Stimulated activated CD4-positive, alpha-beta T cell treated with anti-CD3 and anti-CD28 coated beads, Interleukin-1b, Interleukin-23, amount 100 ng/mL, for 24 hours (primary cell): ENCODE measurements around the gene MYLK2.
"Not testable (repeated sequence)": the region's sequence is repeated elsewhere in the genome, so short reads cannot be mapped to it uniquely, and the experiment has no call there.

Experiments
- DNase-seq, 4 experiments: peaks; one replicate each; pipeline ENCODE4 v3.0.0-alpha.2; 2020; ENCODE audit warnings: low read depth in 4 of 4, low spot score in 1 of 4

Gene MYLK2

DNA sequence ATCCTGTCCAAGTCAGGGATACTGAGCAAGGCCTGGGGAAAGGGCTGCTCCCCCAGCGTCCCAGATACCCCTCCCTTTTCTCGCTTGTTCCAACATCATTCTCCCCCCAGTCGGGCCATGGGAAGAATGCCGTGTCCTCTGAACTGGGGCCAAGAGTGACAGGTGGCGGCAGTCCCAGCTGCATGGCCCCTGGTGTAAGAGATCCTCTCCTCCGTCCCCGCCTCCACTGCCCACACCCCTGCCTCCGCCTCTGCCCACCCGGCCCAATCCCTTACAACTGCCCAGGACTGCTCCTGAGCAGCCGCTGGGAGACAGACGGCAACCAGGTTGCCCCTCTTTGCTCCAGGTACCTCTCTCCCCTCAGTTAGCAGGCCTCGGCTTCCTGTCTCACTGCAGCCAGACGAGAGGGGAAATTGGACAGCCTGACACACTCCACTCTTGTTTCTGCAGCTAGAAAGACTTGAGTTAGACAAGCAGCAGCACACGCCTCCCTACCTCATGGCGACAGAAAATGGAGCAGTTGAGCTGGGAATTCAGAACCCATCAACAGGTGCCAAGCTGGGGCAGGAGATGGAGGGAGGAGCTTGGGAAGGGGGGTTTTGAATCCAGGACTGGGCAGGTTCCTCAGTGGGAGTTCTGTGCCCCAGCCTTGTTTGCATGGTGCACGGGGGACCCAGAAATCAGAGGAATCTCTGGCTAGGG, at the start of gene MYLK2:
MYLK2 (plus strand) TSS at position 274 of the 702 bp plus-strand sequence; CDS start at position 499, 225 bp downstream.
- no peak for DNase-seq

- no peak for DNase-seq
Measured at GRCh38 chr20:31769681-31770080, 49.5 kb upstream of the MYLK2 start.

GRCh38 chr20:31770243-31770642, 48.9 kb upstream of the MYLK2 start:
- no peak for DNase-seq

GRCh38 chr20:31774408-31774807, 44.7 kb upstream of the MYLK2 start:
- DNase-seq = no peak

DNA sequence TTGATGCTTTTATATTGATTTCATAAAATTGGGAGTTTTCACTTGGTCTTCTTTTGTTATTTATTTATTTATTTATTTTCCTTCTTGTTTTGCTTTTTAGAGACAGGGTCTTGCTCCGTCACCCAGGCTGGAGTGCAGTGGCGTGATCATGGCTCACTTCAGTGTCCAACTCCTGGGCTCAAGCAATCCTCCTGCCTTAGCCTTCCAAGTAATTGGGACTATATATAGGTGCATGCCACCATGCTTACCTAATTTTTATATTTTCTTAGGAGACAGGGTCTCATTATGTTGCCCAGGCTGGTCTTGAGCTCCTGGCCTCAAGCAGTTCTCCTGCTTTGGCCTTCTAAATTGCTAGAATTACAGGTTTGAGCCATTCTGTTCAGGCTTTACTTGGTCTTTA, 38.3 kb upstream of the MYLK2 start:
- DNase-seq = no peak

GRCh38 chr20:31781945-31782344, 37.2 kb upstream of the MYLK2 start:
- no peak for DNase-seq

- DNase-seq = no peak
Measured at GRCh38 chr20:31784354-31785044, 34.7 kb upstream of the MYLK2 start.

DNA sequence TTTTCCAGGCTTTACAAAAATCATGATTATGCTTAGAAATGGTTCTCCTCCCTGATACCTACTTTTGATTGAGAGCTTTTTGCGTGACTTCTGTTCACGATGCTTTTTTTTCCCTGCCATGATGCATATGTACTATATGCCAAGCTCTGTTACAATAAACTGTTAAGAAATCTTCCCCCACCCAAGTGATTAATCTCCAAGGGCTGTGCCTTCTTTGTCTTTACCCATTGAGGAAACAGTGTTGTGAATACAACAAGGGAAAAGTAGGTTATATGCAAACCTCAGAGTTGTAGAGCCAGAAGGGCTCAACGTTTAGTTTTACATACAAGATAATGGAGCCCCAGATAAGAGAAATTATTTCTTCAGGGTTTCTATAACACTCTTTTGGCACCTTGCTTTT, 34.1 kb upstream of the MYLK2 start:
- DNase-seq = no peak

DNA sequence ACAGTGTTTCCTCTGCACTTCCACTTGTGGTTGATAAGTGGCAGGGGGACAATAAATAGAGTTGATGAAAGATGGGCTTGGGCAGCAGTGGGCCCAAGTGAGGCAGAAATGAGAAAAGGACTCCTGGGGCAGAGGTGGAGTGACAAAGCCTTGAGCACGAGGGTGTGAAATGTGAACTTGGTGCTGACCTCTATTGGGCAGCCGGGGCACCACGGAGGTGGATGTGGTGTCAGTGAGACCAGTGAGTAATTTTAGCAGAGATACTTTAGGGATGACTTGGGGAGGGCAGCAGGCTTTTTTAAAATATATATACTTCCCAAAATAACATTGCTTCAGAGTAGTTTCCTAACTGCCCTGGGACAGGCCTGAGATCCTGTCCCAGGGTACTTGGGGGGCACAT, 30.6 kb upstream of the MYLK2 start:
- DNase-seq = no peak

- DNase-seq = no peak
Measured at GRCh38 chr20:31790401-31790800, 28.8 kb upstream of the MYLK2 start.

DNA sequence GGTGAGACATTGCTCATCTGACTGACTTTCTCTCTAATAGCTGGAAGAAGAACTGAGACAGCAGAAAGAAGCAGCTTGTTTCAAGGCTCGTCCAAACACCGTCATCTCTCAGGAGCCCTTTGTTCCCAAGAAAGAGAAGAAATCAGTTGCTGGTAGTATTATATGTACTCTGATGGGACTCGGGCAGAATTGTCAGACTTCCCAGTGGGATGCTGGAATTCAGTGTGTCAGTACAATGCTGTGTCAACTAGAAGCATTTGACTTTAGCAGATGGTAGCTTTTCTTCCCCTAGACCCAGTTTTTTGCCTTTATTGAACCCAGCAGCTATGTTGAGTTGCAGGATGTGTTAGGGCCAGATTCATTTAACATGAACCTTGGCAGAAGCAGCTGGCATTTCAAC, 21.8 kb upstream of the MYLK2 start:
- no peak for DNase-seq

DNA sequence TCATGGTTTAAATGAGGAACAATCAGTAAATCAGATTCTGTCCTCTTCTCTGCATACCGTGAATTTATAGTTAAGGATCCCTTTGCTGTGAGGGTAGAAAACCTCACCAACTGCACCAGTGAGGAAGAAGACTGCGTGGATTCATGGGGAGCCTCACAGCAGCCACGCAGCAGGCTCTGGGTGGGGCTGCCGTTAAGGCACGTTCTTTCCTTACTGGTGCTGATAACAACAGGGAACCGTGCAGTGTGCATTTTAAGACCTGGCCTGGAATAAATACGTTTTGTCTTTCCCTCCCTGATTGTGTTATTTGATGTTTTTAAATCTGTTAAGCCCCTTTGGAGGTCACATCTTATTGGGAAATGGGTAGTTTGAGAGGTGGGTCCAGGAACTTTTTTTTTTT, 17.6 kb upstream of the MYLK2 start:
- no peak for DNase-seq

- DNase-seq = no peak
Measured at GRCh38 chr20:31803552-31804291, 15.4 kb upstream of the MYLK2 start.

DNA sequence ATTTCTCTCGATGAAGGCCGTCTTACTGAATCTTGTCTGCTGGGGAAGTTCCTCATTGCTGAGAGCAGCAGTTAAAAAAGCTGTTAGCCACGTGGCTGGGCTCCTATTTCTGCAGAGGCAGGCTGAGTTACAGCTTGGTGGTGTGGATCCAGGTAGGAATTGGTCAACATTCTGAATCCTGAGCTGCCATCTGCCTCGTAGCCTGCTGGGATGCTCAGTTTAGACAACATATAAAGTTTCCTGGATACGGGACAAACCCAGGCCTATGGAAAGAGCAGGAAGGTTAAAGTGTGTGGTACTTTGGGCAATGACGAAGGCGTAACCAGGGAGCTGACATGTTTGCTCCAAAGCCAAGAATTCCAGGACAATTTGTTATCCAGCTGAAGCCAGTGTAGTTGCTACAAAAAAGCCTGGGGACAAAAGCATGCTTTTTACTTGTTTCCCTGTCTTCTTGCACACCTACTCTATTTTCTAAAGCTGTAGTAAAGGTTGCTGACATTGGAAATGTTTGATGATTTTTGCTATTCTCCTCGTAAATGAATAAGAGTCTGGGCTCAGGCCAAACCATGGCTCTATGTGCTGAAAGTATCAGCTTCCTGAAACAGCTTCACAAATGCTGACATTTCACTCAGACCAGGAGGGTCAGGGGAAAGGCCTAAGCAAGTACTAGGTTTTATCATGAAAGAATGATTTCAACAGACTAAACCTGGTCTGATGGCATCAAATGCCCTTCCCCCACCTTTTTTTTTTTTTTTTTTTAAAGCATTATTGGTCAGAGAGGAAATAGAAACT, 12.4 kb upstream of the MYLK2 start:
- no peak for DNase-seq

- no peak for DNase-seq
Measured at GRCh38 chr20:31808481-31808880, 10.7 kb upstream of the MYLK2 start.

DNA sequence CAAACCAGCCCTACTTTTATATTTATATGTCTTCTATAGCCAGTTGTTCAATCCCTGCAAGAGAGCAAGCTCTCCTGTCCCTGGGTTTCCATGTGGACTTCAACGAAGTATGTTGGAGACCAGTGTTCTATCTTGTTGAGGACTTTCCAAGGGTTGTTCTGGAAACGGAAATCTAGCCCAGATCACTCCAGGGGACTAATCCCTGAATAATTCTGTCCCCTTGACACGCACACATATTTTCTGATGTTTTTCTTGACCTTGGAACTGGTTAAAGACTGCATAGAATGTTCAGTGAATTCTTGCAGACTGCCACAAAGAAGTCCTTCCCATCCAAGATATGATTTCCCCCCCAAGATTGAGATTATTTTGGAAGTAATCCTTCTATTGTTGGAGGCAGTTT, 9.5 kb upstream of the MYLK2 start:
- DNase-seq = no peak

DNA sequence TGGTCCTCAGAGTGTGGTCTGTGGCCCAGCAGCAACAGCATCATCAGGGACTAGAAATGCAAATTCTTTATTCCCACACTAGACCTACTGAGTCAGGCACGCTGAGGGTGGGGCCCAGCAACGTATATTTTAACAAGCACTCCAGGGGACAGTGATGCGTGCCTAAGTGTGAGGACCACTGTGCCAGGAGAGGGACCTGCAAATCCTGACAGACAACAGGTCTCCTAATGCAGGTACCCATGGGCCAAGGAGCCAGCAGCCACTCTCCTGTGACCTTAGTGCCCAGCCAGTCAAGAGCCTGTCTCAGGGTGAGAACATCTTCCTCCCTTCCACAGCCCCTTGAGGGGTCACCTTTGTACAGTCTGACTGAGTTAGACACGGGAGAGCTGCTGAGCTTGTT, 8.0 kb upstream of the MYLK2 start:
- DNase-seq = no peak

- no peak for DNase-seq
Measured at GRCh38 chr20:31811796-31812728, 7.1 kb upstream of the MYLK2 start.

DNA sequence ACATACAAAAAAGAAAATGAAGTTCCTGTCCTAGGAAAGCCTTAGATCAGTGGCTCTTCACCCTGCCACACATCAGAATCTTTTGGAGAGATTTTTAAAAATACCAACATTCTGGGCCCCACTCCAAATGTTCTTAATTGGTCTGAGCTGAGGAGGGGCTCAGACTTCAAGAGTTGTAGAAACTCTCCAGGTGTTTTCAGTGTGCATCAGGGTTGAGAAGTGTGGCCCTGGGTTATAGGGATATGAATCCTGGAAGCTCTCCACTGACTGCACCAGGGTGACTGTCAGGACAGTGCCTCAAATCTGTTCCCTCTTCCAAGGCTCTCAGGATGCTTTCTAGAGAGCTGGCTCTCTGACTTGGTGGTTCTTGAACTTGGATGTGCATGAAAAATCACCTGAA, 5.5 kb upstream of the MYLK2 start:
- no peak for DNase-seq

GRCh38 chr20:31814142-31814541, 5.0 kb upstream of the MYLK2 start:
- not testable (repeated sequence) for DNase-seq
